ENCODE measurements around the gene ROBO2. TPM values are rescaled to one million over a fixed set of nuclear protein-coding genes. Genes with fewer than 3 reads are reported as not detected.

ROBO2 gene
- total and polyA plus RNA-seq, 10 of the 15 experiments (the other 5 are each of a cell fraction or from before 2014, with no cell fraction given) = 0.22 to 2.5 (median 0.81) TPM

DNA sequence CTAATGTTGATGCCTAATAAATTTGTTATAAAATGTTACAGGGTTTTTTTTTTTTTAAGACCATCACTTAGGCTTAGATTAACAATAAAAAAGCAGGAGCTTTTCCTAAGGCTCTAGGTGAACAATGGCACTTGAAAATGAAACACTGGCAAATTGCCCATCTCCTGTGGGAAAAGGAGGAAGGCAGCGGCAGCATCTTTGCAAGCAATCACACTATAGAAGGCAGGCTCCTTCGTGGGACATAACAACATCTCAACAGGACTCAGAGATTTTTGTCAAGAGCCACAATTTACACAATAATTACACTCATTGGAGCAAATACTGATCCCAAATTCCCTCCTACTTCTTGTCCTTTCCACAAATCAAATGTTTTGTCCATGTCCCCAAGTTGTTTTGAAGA lies 646.7 kb downstream of the ROBO2 start:
- SMC1A ChIA-PET (ENCODE audit: uncharacterized antibody, unreplicated experiment) = no interaction called here
- Histone ChIP-seq H3K27me3 (replicated peaks in 1 of 2; ENCODE audit: control insufficient read depth in 2 of 2, insufficient read depth in 2 of 2, low read length in 1 of 2) (no peaks in the 10 kb centered on the region), H3K4me2 (ENCODE audit: control insufficient read depth, insufficient read depth) (no peak overlapping the region), H2AFZ (ENCODE audit: control insufficient read depth, low read depth, low read length) (no peak overlapping the region), H3K79me2 (ENCODE audit: control insufficient read depth, insufficient read depth, low read length) (no peaks in the 10 kb centered on the region), H4K20me1 (ENCODE audit: control insufficient read depth, insufficient read depth) (no peaks in the 10 kb centered on the region), H3K27ac (ENCODE audit: control insufficient read depth, insufficient read depth) (no peak overlapping the region), H3K36me3 (ENCODE audit: control insufficient read depth in 2 of 2, insufficient read depth in 2 of 2, low read length in 1 of 2) (no peaks in the 10 kb centered on the region), H3K9me3 (replicated peaks; ENCODE audit: control insufficient read depth, insufficient read depth, low read length) (0 out of 3 replicates have a peak, but pooled peaks cover 2% of the 10 kb centered on the region), H3K4me3 (no peak overlapping the region), H3K9ac (ENCODE audit: control insufficient read depth, insufficient read depth, low read length) (no peak overlapping the region), H3K4me1 (ENCODE audit: control insufficient read depth, insufficient read depth, low read length) (no peaks in the 10 kb centered on the region)
- intact Hi-C loops (cut with micrococcal nuclease; ENCODE audit: unreplicated experiment) (no loop called here), in situ Hi-C loops (cut with MboI) (no loop called here)
- WGBS (ENCODE audit: insufficient coverage, insufficient replicate concordance, low lambda C conversion rate, missing lambda C conversion rate) = 0% methylated on average over 1 of the region's 2 CpGs
- RAD21 ChIA-PET (ENCODE audit: unreplicated experiment) = no interaction called here
- BruUV-seq (replicated peaks) = no TSS peak
- POLR2A ChIA-PET = no interaction called here
- no peak for TF ChIP-seq NFYA (IDR thresholded peaks at IDR 0.05; ENCODE audit: borderline replicate concordance, low read depth, low read length)
- TF ChIP-seq TAF1 (IDR thresholded peaks at IDR 0.05; ENCODE audit: borderline replicate concordance, low read depth, low read length) = no peak
- TF ChIP-seq RB1 (IDR thresholded peaks at IDR 0.05; ENCODE audit: borderline replicate concordance) = no peak
- TF ChIP-seq SRF (IDR thresholded peaks at IDR 0.05; ENCODE audit: low read depth in 2 of 2, low read length in 2 of 2) = no peak
- TF ChIP-seq GATAD2B (conservative IDR thresholded peaks at IDR 0.05; ENCODE audit: low read depth) = no peak
- no peak for TF ChIP-seq STAT3 (IDR thresholded peaks at IDR 0.05; ENCODE audit: low read depth, low read length)
- no peak for TF ChIP-seq CREB1 (IDR thresholded peaks at IDR 0.05; ENCODE audit: low read depth)
- no peak for TF ChIP-seq SMARCA5 (IDR thresholded peaks at IDR 0.05)
- no peak for TF ChIP-seq SP1 (IDR thresholded peaks at IDR 0.05; ENCODE audit: low read depth, low read length)
- TF ChIP-seq ZNF274 (IDR thresholded peaks at IDR 0.05; ENCODE audit: insufficient read depth, insufficient read length) = no peak
- TF ChIP-seq STAT1 (conservative IDR thresholded peaks at IDR 0.05) = no peak
- no peak for TF ChIP-seq HDAC6 (IDR thresholded peaks at IDR 0.05; ENCODE audit: unreplicated experiment)
- DNase-seq (ENCODE audit: low read depth, low spot score) = no peak
- no peak for FAIRE-seq
- CTCF ChIA-PET = no interaction called here
- ATAC-seq = no peak

Data from GM12878 (cell line).